Rectal smooth muscle tissue (tissue), 1 donor: Measurements from ENCODE around the gene TAF1D.

Experiments
- H3K27ac ChIP-seq: one replicate; pipeline ENCODE4 v1.7.0; 2013; ENCODE audit warnings: low read depth, low read length, inconsistent platforms
- H3K27me3 ChIP-seq: one replicate; pipeline ENCODE4 v1.7.0; 2013; ENCODE audit warnings: low read length; ENCODE audit not compliant: control insufficient read depth, insufficient read depth
- H3K36me3 ChIP-seq: one replicate; pipeline ENCODE4 v1.7.0; 2013; ENCODE audit warnings: low read length; ENCODE audit not compliant: control insufficient read depth, insufficient read depth
- H3K4me1 ChIP-seq: one replicate; pipeline ENCODE4 v1.7.0; 2013; ENCODE audit warnings: low read length; ENCODE audit not compliant: control insufficient read depth, insufficient read depth
- H3K4me3 ChIP-seq: one replicate; pipeline ENCODE4 v1.7.0; 2013; ENCODE audit warnings: low read length
- H3K9ac ChIP-seq: one replicate; pipeline ENCODE4 v1.7.0; 2013; ENCODE audit warnings: low read length

TAF1D gene

GRCh38 chr11:93743291-93743690 lies 2.0 kb upstream of the TAF1D start:
- no peak overlapping the region for H3K4me3 ChIP-seq
- H3K27ac ChIP-seq: no peak overlapping the region
- no peak overlapping the region for H3K9ac ChIP-seq
- H3K36me3 ChIP-seq: peaks cover 11% of the 10 kb centered on the region
- H3K27me3 ChIP-seq: no peaks in the 10 kb centered on the region
- H3K4me1 ChIP-seq: peaks cover 18% of the 10 kb centered on the region

- Histone ChIP-seq H3K27me3 (no peaks in the 10 kb centered on the region), H3K4me3 (peak overlapping the region; percentile 96), H3K27ac (peak overlapping the region; percentile 95), H3K4me1 (peaks cover 20% of the 10 kb centered on the region), H3K9ac (peak overlapping the region; percentile 97), H3K36me3 (peaks cover 11% of the 10 kb centered on the region)
Measured at GRCh38 chr11:93741882-93742226, 559 bp upstream of the TAF1D start.

GRCh38 chr11:93740730-93741093 lies 583 bp downstream of the TAF1D start:
- peak overlapping the region; percentile 95 for H3K27ac ChIP-seq
- peaks cover 14% of the 10 kb centered on the region for H3K36me3 ChIP-seq
- peak overlapping the region; percentile 96 for H3K4me3 ChIP-seq
- H3K9ac ChIP-seq: peak overlapping the region; percentile 91
- H3K4me1 ChIP-seq: peaks cover 20% of the 10 kb centered on the region
- no peaks in the 10 kb centered on the region for H3K27me3 ChIP-seq

- peak overlapping the region; percentile 96 for H3K4me3 ChIP-seq
- H3K27me3 ChIP-seq: no peaks in the 10 kb centered on the region
- H3K36me3 ChIP-seq: peaks cover 14% of the 10 kb centered on the region
- H3K9ac ChIP-seq: peak overlapping the region; percentile 47
- no peak overlapping the region for H3K27ac ChIP-seq
- H3K4me1 ChIP-seq: peaks cover 20% of the 10 kb centered on the region
Measured at GRCh38 chr11:93740031-93740729, 1.1 kb downstream of the TAF1D start.

GRCh38 chr11:93738647-93739081 lies 2.6 kb downstream of the TAF1D start:
- H3K4me3 ChIP-seq: peak overlapping the region; percentile 46
- no peak overlapping the region for H3K9ac ChIP-seq
- no peaks in the 10 kb centered on the region for H3K27me3 ChIP-seq
- H3K27ac ChIP-seq: no peak overlapping the region
- peaks cover 15% of the 10 kb centered on the region for H3K36me3 ChIP-seq
- peaks cover 20% of the 10 kb centered on the region for H3K4me1 ChIP-seq

- no peak overlapping the region for H3K9ac ChIP-seq
- no peaks in the 10 kb centered on the region for H3K27me3 ChIP-seq
- peaks cover 20% of the 10 kb centered on the region for H3K36me3 ChIP-seq
- no peak overlapping the region for H3K27ac ChIP-seq
- H3K4me1 ChIP-seq: peaks cover 20% of the 10 kb centered on the region
- no peak overlapping the region for H3K4me3 ChIP-seq
Measured at GRCh38 chr11:93737904-93738612, 3.2 kb downstream of the TAF1D start.

- H3K4me1 ChIP-seq: peaks cover 20% of the 10 kb centered on the region
- no peak overlapping the region for H3K9ac ChIP-seq
- H3K36me3 ChIP-seq: peaks cover 22% of the 10 kb centered on the region
- no peaks in the 10 kb centered on the region for H3K27me3 ChIP-seq
- no peak overlapping the region for H3K27ac ChIP-seq
- no peak overlapping the region for H3K4me3 ChIP-seq
Measured at GRCh38 chr11:93736129-93736528, 5.2 kb downstream of the TAF1D start.

- Histone ChIP-seq H3K36me3 (peaks cover 22% of the 10 kb centered on the region), H3K27ac (no peak overlapping the region), H3K4me3 (no peak overlapping the region), H3K27me3 (no peaks in the 10 kb centered on the region), H3K4me1 (peaks cover 20% of the 10 kb centered on the region), H3K9ac (no peak overlapping the region)
Measured at GRCh38 chr11:93735627-93736026, 5.7 kb downstream of the TAF1D start.

GRCh38 chr11:93734427-93735222 lies 6.7 kb downstream of the TAF1D start:
- H3K4me1 ChIP-seq: peaks cover 11% of the 10 kb centered on the region
- H3K27me3 ChIP-seq: no peaks in the 10 kb centered on the region
- H3K36me3 ChIP-seq: peaks cover 22% of the 10 kb centered on the region
- H3K27ac ChIP-seq: no peak overlapping the region
- no peak overlapping the region for H3K9ac ChIP-seq
- no peak overlapping the region for H3K4me3 ChIP-seq

- Histone ChIP-seq H3K4me3 (no peak overlapping the region), H3K36me3 (peaks cover 25% of the 10 kb centered on the region), H3K27me3 (no peaks in the 10 kb centered on the region), H3K9ac (peak overlapping the region; percentile 8), H3K27ac (no peak overlapping the region), H3K4me1 (peaks cover 2% of the 10 kb centered on the region)
Measured at GRCh38 chr11:93733474-93733873, 7.8 kb downstream of the TAF1D start.

- Histone ChIP-seq H3K4me3 (no peak overlapping the region), H3K9ac (no peak overlapping the region), H3K27ac (no peak overlapping the region)
Measured at GRCh38 chr11:93732237-93732892, 8.9 kb downstream of the TAF1D start.

More at GRCh38 chr11:93732237-93732892, 8.9 kb downstream of the TAF1D start:
- Histone ChIP-seq H3K36me3 (peaks cover 24% of the 10 kb centered on the region), H3K27me3 (no peaks in the 10 kb centered on the region), H3K4me1 (no peaks in the 10 kb centered on the region)
